Measurements from ENCODE around the gene TUBA1B. TPM values are rescaled to one million over a fixed set of nuclear protein-coding genes. Genes with fewer than 3 reads are reported as not detected.

The TUBA1B gene
- total RNA-seq, 2 experiments from 2014 or later: 2,079 to 3,539 TPM

- Histone ChIP-seq H3K9me2 (ENCODE audit: insufficient read depth, low read length) (no peaks in the 10 kb centered on the region), H3K4me1 (ENCODE audit: insufficient read depth, low read length, poor library complexity, severe bottlenecking) (peaks cover 19% of the 10 kb centered on the region), H3K79me2 (ENCODE audit: insufficient read depth, low read depth, low read length) (no peaks in the 10 kb centered on the region), H3K36me3 (ENCODE audit: insufficient read depth, low read length) (no peaks in the 10 kb centered on the region), H3K4me3 (ENCODE audit: low read depth, low read length, poor library complexity, severe bottlenecking) (no peak overlapping the region), H4K20me1 (ENCODE audit: insufficient read depth, low read length) (no peaks in the 10 kb centered on the region), H2AFZ (ENCODE audit: low read length) (no peak overlapping the region; the same call in 1 of the 2 replicates), H3K4me2 (ENCODE audit: low read length) (peak overlapping the region; percentile 59; the same call in 1 of the 2 replicates), H3K27ac (ENCODE audit: low read depth, low read length, poor library complexity, severe bottlenecking) (no peak overlapping the region), H3K9me3 (ENCODE audit: low read length) (no peaks in the 10 kb centered on the region)
- no TSS peak for BruUV-seq (replicated peaks)
- CTCF ChIA-PET (ENCODE audit: unreplicated experiment): interaction anchor here (0.9 to 1.8 kb wide), 8 partner anchors 10 to 92 kb away, joined by 3 to 6 read pairs (median 4); partner anchors contain the start of genes DDN and TUBA1B
- TF ChIP-seq EZH2phosphoT487 (IDR thresholded peaks at IDR 0.05; ENCODE audit: borderline replicate concordance, low read depth, low read length): no peak
- TF ChIP-seq, protein P1, sequence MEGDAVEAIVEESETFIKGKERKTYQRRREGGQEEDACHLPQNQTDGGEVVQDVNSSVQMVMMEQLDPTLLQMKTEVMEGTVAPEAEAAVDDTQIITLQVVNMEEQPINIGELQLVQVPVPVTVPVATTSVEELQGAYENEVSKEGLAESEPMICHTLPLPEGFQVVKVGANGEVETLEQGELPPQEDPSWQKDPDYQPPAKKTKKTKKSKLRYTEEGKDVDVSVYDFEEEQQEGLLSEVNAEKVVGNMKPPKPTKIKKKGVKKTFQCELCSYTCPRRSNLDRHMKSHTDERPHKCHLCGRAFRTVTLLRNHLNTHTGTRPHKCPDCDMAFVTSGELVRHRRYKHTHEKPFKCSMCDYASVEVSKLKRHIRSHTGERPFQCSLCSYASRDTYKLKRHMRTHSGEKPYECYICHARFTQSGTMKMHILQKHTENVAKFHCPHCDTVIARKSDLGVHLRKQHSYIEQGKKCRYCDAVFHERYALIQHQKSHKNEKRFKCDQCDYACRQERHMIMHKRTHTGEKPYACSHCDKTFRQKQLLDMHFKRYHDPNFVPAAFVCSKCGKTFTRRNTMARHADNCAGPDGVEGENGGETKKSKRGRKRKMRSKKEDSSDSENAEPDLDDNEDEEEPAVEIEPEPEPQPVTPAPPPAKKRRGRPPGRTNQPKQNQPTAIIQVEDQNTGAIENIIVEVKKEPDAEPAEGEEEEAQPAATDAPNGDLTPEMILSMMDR (conservative IDR thresholded peaks at IDR 0.05; ENCODE audit: low read length): no peak
- intact Hi-C loops (cut with micrococcal nuclease; ENCODE audit: unreplicated experiment): loop anchor here (1.0 kb wide), 2 partner anchors 32 to 146 kb away; no protein-coding TSS in a partner anchor
- DNase-seq (ENCODE audit: low spot score): no peak
- POLR2A ChIA-PET: interaction anchor here (0.9 to 1.1 kb wide), 3 partner anchors 10 to 44 kb away, joined by 4 read pairs; no protein-coding TSS in a partner anchor
Measured at GRCh38 chr12:49088932-49089330, 42.3 kb downstream of the TUBA1B start.

GRCh38 chr12:49088150-49088931, 42.9 kb downstream of the TUBA1B start:
- H3K27ac ChIP-seq (ENCODE audit: low read depth, low read length, poor library complexity, severe bottlenecking): no peak overlapping the region
- intact Hi-C loops (cut with micrococcal nuclease; ENCODE audit: unreplicated experiment): loop anchor here (1.0 kb wide), 2 partner anchors 33 to 147 kb away; no protein-coding TSS in a partner anchor
- no peaks in the 10 kb centered on the region for H3K36me3 ChIP-seq (ENCODE audit: insufficient read depth, low read length)
- no peaks in the 10 kb centered on the region for H4K20me1 ChIP-seq (ENCODE audit: insufficient read depth, low read length)
- POLR2A ChIA-PET: interaction anchor here (0.5 to 1.1 kb wide), 5 partner anchors 10 to 306 kb away, joined by 3 to 5 read pairs (median 4); no protein-coding TSS in a partner anchor
- H2AFZ ChIP-seq (ENCODE audit: low read length): peak overlapping the region; percentile 74
- peak; percentile 84 for DNase-seq (ENCODE audit: low spot score)
- no TSS peak for BruUV-seq (replicated peaks)
- CTCF ChIA-PET (ENCODE audit: unreplicated experiment): interaction anchor here (0.6 to 1.8 kb wide), 9 partner anchors 10 to 137 kb away, joined by 3 to 6 read pairs (median 4); partner anchors contain the start of genes DDN and TUBA1B
- TF ChIP-seq, protein P1 (conservative IDR thresholded peaks at IDR 0.05; ENCODE audit: low read length): peak; percentile 92
- no peak for TF ChIP-seq EZH2phosphoT487 (IDR thresholded peaks at IDR 0.05; ENCODE audit: borderline replicate concordance, low read depth, low read length)
- H3K4me2 ChIP-seq (ENCODE audit: low read length): peak overlapping the region; percentile 59
- no peaks in the 10 kb centered on the region for H3K9me3 ChIP-seq (ENCODE audit: low read length)
- H3K9me2 ChIP-seq (ENCODE audit: insufficient read depth, low read length): no peaks in the 10 kb centered on the region
- H3K4me3 ChIP-seq (ENCODE audit: low read depth, low read length, poor library complexity, severe bottlenecking): peak overlapping the region; percentile 21
- H3K4me1 ChIP-seq (ENCODE audit: insufficient read depth, low read length, poor library complexity, severe bottlenecking): peaks cover 19% of the 10 kb centered on the region
- no peaks in the 10 kb centered on the region for H3K79me2 ChIP-seq (ENCODE audit: insufficient read depth, low read depth, low read length)
